MCF 10A (cell line): Measurements from ENCODE around the gene PTCHD1. TPM values are rescaled to one million over a fixed set of nuclear protein-coding genes. Genes with fewer than 3 reads are reported as not detected.

Experiments
- BruUV-seq: library from RNA; stranded (reverse); fragments of 400-500 nt; replicated peaks from 2 replicates; lab custom pipeline; 2021; lab: Mats Ljungman, UMichigan
- CTCF ChIA-PET: fragments of 300-600 bp; sonication (Branson Sonifier 250); formaldehyde crosslinking; extraction: SDS; loops from one replicate; lab custom pipeline; 2021; ENCODE audit warnings: antibody characterized with exemption, inconsistent platforms; lab: Yijun Ruan, JAX
- POLR2A ChIA-PET: fragments of 300-600, 350-650 bp; sonication (Branson Sonifier 250); formaldehyde crosslinking; extraction: SDS; loops from one replicate; lab custom pipeline; 2020; ENCODE audit warnings: antibody characterized with exemption, inconsistent platforms; lab: Yijun Ruan, JAX
- DNase-seq: peaks from one replicate; pipeline ENCODE4 v3.0.0-alpha.2; 2018; ENCODE audit not compliant: unreplicated experiment
- H3K27ac Mint-ChIP-seq: one replicate; pipeline ENCODE4 v1.8.0; 2022; ENCODE audit warnings: mild to moderate bottlenecking, low read depth, mixed read lengths; ENCODE audit not compliant: unreplicated experiment
- H3K27me3 Mint-ChIP-seq: one replicate; pipeline ENCODE4 v1.8.0; 2022; ENCODE audit warnings: mixed read lengths; ENCODE audit not compliant: insufficient read depth, unreplicated experiment
- H3K36me3 Mint-ChIP-seq: one replicate; pipeline ENCODE4 v1.8.0; 2022; ENCODE audit warnings: mild to moderate bottlenecking, moderate library complexity, mixed read lengths; ENCODE audit not compliant: insufficient read depth, unreplicated experiment
- H3K4me1 Mint-ChIP-seq: one replicate; pipeline ENCODE4 v1.8.0; 2022; ENCODE audit warnings: mixed read lengths; ENCODE audit not compliant: insufficient read depth, unreplicated experiment
- H3K4me3 Mint-ChIP-seq: one replicate; pipeline ENCODE4 v1.8.0; 2022; ENCODE audit warnings: mild to moderate bottlenecking, moderate library complexity, mixed read lengths; ENCODE audit not compliant: unreplicated experiment
- H3K9me3 Mint-ChIP-seq: one replicate; pipeline ENCODE4 v1.8.0; 2022; ENCODE audit warnings: mixed read lengths; ENCODE audit not compliant: unreplicated experiment
- intact Hi-C: fragments of 100-400 bp; cut with micrococcal nuclease; formaldehyde crosslinking; loops from 2 replicates; pipeline ENCODE4 v1.14.1; 2022
- total RNA-seq: library from RNA; stranded (reverse); gene quantifications from 2 replicates; pipeline ENCODE4 v1.2.3, GENCODE V29; 2022
- TF ChIP-seq, protein P1 (sequence below): fragments of 200-600 bp; IDR thresholded peaks from one replicate; pipeline ENCODE4 v1.8.0; 2022; ENCODE audit warnings: antibody characterized with exemption, mild to moderate bottlenecking; ENCODE audit not compliant: unreplicated experiment

The PTCHD1 gene
- total RNA-seq, 1 experiment from 2014 or later = not detected

DNA sequence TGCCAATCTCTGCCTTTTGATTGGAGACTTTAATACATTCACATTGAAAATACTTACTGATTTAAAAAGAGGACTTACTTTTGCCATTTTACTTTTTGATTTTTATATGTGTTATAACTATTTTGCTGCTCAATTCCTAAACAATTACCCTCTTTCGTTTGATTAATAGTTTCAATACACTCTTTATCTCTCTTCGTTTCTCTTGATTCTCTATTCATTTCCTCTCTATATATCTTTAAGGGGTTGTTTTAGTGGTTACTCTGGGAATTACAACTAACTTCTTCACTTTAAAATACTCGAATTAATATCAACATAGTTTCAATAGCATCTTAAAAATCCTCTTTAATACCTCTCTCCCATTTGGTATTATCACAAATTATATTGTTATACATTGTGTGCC, 116.6 kb downstream of the PTCHD1 start:
- CTCF ChIA-PET = no interaction called here
- POLR2A ChIA-PET = no interaction called here

More for the DNA sequence above, 116.6 kb downstream of the PTCHD1 start:
- DNase-seq = no peak
- no TSS peak for BruUV-seq
- intact Hi-C loops = no loop called here
- Mint-ChIP-seq H3K9me3 (no peaks in the 10 kb centered on the region), H3K4me3 (no peak overlapping the region), H3K4me1 (no peaks in the 10 kb centered on the region), H3K36me3 (no peaks in the 10 kb centered on the region), H3K27ac (no peak overlapping the region), H3K27me3 (peaks cover 36% of the 10 kb centered on the region)
- TF ChIP-seq, protein P1, sequence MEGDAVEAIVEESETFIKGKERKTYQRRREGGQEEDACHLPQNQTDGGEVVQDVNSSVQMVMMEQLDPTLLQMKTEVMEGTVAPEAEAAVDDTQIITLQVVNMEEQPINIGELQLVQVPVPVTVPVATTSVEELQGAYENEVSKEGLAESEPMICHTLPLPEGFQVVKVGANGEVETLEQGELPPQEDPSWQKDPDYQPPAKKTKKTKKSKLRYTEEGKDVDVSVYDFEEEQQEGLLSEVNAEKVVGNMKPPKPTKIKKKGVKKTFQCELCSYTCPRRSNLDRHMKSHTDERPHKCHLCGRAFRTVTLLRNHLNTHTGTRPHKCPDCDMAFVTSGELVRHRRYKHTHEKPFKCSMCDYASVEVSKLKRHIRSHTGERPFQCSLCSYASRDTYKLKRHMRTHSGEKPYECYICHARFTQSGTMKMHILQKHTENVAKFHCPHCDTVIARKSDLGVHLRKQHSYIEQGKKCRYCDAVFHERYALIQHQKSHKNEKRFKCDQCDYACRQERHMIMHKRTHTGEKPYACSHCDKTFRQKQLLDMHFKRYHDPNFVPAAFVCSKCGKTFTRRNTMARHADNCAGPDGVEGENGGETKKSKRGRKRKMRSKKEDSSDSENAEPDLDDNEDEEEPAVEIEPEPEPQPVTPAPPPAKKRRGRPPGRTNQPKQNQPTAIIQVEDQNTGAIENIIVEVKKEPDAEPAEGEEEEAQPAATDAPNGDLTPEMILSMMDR = no peak
